Fibroblast of lung (primary cell): ENCODE results near the gene AP5B1. TPM values are rescaled to one million over a fixed set of nuclear protein-coding genes. Genes with fewer than 3 reads are reported as not detected.
A peak's percentile ranks its signal among the peaks of the same experiment; 100 is the strongest.
"Not testable (repeated sequence)": the region's sequence is repeated elsewhere in the genome, so short reads cannot be mapped to it uniquely, and the experiment has no call there.

ENCODE experiments used
- DNase-seq, 2 donors: peaks; one replicate each; pipeline versions ENCODE4 v3.0.0 to v3.0.0-alpha.2; 2010; ENCODE audit warnings: low read depth in 2 of 2
- H2AFZ ChIP-seq: 2 replicates; pipeline ENCODE4 v1.5.1; 2012; ENCODE audit warnings: low read length, control low read depth, inconsistent platforms
- H3K27ac ChIP-seq: 2 replicates; pipeline ENCODE4 v1.5.1; 2011; ENCODE audit warnings: low read length, control low read depth; ENCODE audit not compliant: insufficient read depth
- H3K27me3 ChIP-seq: 2 replicates; pipeline ENCODE4 v1.5.1; 2011; ENCODE audit warnings: mild to moderate bottlenecking, low read length; ENCODE audit not compliant: control insufficient read depth, insufficient read depth
- H3K36me3 ChIP-seq: 2 replicates; pipeline ENCODE4 v1.5.1; 2011; ENCODE audit warnings: low read length; ENCODE audit not compliant: control insufficient read depth, insufficient read depth
- H3K4me1 ChIP-seq: 2 replicates; pipeline ENCODE4 v1.5.1; 2011; ENCODE audit warnings: low read length; ENCODE audit not compliant: control insufficient read depth, insufficient read depth; ENCODE audit errors: extremely low read depth
- H3K4me2 ChIP-seq: 2 replicates; pipeline ENCODE4 v1.5.1; 2011; ENCODE audit warnings: low read length, control low read depth; ENCODE audit not compliant: insufficient read depth; ENCODE audit errors: extremely low read depth
- H3K4me3 ChIP-seq, 4 experiments: fragments of 200-600 bp in 1 of 4; sonication (generic) in 1 of 4; replicated peaks in 1 of 4; 2 replicates each; pipeline ENCODE4 v1.5.1; 2011 to 2016; ENCODE audit warnings: low read length in 4 of 4, low read depth in 3 of 4, mild to moderate bottlenecking in 3 of 4, control low read depth in 2 of 4, inconsistent platforms in 1 of 4, mixed read lengths in 1 of 4; ENCODE audit not compliant: insufficient read depth in 1 of 4; ENCODE audit errors: control extremely low read depth in 1 of 4
- H3K79me2 ChIP-seq: 2 replicates; pipeline ENCODE4 v1.5.1; 2012; ENCODE audit warnings: mild to moderate bottlenecking, low read length, inconsistent platforms; ENCODE audit not compliant: control insufficient read depth, insufficient read depth
- H3K9ac ChIP-seq: 2 replicates; pipeline ENCODE4 v1.5.1; 2011; ENCODE audit warnings: mild to moderate bottlenecking, low read length, control low read depth; ENCODE audit not compliant: insufficient read depth
- H3K9me3 ChIP-seq: 2 replicates; pipeline ENCODE4 v1.5.1; 2012; ENCODE audit warnings: low read depth, low read length; ENCODE audit not compliant: control insufficient read depth, insufficient read depth
- H4K20me1 ChIP-seq: 2 replicates; pipeline ENCODE4 v1.5.1; 2011; ENCODE audit warnings: low read length; ENCODE audit not compliant: control insufficient read depth, insufficient read depth; ENCODE audit errors: extremely low read depth
- EZH2 ChIP-seq: IDR thresholded peaks from 2 replicates; pipeline ENCODE4 v1.5.1; 2012; ENCODE audit warnings: low read length, control low read depth, mild to moderate bottlenecking; ENCODE audit errors: missing control alignments
- polyA plus RNA-seq, 2 donors: library from polyadenylated mRNA; depleted of rRNA in 1 of 2; stranded (reverse) in 1 of 2; unstranded in 1 of 2; fragments of >200 nt; gene quantifications; 2 replicates each; pipeline ENCODE4 v1.2.1, GENCODE V29; 2011 to 2012; ENCODE audit warnings: missing spikeins in 1 of 2
- total RNA-seq: library from RNA; depleted of rRNA; stranded (reverse); fragments of >200 nt; gene quantifications from 2 replicates; pipeline ENCODE4 v1.2.1, GENCODE V29; 2014
- TF ChIP-seq, protein P1 (sequence below), 2 donors: IDR thresholded peaks in 1 of 2; conservative IDR thresholded peaks in 1 of 2; 1 replicate in 1 of 2; 2 replicates in 1 of 2; pipeline ENCODE4 v1.5.1; 2011 to 2012; ENCODE audit warnings: low read length in 2 of 2, control low read depth in 1 of 2, inconsistent platforms in 1 of 2, low read depth in 1 of 2, mild to moderate bottlenecking in 1 of 2

AP5B1 gene
- total and polyA plus RNA-seq, 2 donors (not counting 1 experiment from before 2014, with no cell fraction given): 1.6 to 6.3 TPM

DNA sequence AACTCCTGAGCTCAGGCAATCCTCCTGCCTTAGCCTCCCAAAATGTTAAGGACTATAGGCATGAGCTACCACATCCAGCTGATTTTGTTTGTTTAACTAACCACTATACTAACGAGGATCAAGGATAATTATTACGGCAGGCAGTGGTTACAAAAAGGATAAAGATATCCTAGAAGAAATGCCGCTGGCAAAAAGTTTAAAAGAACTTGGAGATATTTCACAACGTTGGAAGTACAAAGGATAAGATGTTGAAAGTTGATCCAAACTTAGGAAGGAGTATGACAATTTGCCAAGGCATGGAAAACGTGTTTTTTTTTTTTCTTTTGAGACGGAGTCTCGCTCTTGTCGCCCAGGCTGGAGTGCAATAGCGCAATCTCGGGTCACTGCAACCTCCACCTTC lies 13.4 kb downstream of the AP5B1 start:
- Histone ChIP-seq H3K27ac (no peak overlapping the region), H4K20me1 (no peaks in the 10 kb centered on the region), H2AFZ (no peak overlapping the region), H3K4me3 (no peak overlapping the region), H3K9ac (no peak overlapping the region), H3K36me3 (no peaks in the 10 kb centered on the region), H3K27me3 (no peaks in the 10 kb centered on the region), H3K79me2 (no peaks in the 10 kb centered on the region), H3K4me1 (no peaks in the 10 kb centered on the region), H3K9me3 (no peaks in the 10 kb centered on the region), H3K4me2 (no peak overlapping the region)
- peak in 1 of 2 donors; percentile 59 for DNase-seq
- TF ChIP-seq, protein P1, sequence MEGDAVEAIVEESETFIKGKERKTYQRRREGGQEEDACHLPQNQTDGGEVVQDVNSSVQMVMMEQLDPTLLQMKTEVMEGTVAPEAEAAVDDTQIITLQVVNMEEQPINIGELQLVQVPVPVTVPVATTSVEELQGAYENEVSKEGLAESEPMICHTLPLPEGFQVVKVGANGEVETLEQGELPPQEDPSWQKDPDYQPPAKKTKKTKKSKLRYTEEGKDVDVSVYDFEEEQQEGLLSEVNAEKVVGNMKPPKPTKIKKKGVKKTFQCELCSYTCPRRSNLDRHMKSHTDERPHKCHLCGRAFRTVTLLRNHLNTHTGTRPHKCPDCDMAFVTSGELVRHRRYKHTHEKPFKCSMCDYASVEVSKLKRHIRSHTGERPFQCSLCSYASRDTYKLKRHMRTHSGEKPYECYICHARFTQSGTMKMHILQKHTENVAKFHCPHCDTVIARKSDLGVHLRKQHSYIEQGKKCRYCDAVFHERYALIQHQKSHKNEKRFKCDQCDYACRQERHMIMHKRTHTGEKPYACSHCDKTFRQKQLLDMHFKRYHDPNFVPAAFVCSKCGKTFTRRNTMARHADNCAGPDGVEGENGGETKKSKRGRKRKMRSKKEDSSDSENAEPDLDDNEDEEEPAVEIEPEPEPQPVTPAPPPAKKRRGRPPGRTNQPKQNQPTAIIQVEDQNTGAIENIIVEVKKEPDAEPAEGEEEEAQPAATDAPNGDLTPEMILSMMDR (conservative IDR thresholded peaks at IDR 0.05 in 1 of 2, IDR thresholded peaks at IDR 0.05 in 1 of 2; ENCODE audit: low read depth in 1 of 2, low read length in 2 of 2): no peak
- TF ChIP-seq EZH2: no peak

DNA sequence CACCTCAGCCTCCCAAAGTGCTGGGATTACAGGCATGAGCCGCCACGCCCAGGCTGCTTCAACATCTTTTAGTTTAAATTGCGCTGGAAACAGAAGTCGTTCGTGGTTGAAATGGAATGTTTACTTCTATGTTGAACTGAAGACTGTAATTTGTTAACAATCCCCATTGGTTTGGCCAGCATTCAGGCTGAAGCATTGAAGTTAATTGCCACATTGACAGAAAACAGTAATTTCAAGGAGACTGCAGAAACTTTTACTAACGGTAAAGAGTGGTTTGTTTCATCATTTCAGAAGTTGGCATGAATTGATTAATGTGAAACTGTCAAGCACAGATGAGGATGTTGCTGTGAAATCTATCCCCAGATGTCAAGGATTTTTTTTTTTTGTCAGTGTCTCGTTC lies 14.2 kb downstream of the AP5B1 start:
- no peaks in the 10 kb centered on the region for H4K20me1 ChIP-seq
- peak; percentile 39 to 71 for DNase-seq
- TF ChIP-seq, protein P1 (conservative IDR thresholded peaks at IDR 0.05 in 1 of 2, IDR thresholded peaks at IDR 0.05 in 1 of 2; ENCODE audit: low read depth in 1 of 2, low read length in 2 of 2): no peak
- no peak for TF ChIP-seq EZH2
- no peaks in the 10 kb centered on the region for H3K4me1 ChIP-seq
- H3K9ac ChIP-seq: no peak overlapping the region
- H3K4me3 ChIP-seq: no peak overlapping the region
- no peaks in the 10 kb centered on the region for H3K36me3 ChIP-seq
- no peaks in the 10 kb centered on the region for H3K27me3 ChIP-seq
- H3K79me2 ChIP-seq: no peaks in the 10 kb centered on the region
- no peaks in the 10 kb centered on the region for H3K9me3 ChIP-seq
- no peak overlapping the region for H2AFZ ChIP-seq
- H3K4me2 ChIP-seq: no peak overlapping the region
- H3K27ac ChIP-seq: no peak overlapping the region

DNA sequence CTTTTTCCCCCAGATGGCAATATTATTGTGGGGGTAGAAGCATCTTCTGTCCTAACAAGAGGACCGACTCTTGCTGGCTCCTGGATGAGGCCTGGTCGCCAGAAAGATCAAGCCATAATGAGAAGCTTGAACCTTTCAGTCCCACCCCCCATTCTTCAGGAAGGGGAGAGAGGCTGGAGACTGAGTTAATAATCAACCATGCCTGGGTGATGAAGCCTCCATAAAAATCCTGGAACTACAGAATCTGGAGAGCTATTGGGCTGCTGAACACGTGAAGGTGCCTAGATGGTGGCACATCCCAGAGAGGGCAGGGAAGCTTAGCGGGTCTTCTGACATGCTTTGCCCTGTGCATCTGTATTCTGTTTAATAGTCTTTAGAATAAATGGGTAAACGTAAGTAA lies 16.3 kb downstream of the AP5B1 start:
- H3K4me2 ChIP-seq: no peak overlapping the region
- TF ChIP-seq, protein P1 (conservative IDR thresholded peaks at IDR 0.05 in 1 of 2, IDR thresholded peaks at IDR 0.05 in 1 of 2; ENCODE audit: low read depth in 1 of 2, low read length in 2 of 2): no peak
- no peak for TF ChIP-seq EZH2
- DNase-seq: no peak

DNA sequence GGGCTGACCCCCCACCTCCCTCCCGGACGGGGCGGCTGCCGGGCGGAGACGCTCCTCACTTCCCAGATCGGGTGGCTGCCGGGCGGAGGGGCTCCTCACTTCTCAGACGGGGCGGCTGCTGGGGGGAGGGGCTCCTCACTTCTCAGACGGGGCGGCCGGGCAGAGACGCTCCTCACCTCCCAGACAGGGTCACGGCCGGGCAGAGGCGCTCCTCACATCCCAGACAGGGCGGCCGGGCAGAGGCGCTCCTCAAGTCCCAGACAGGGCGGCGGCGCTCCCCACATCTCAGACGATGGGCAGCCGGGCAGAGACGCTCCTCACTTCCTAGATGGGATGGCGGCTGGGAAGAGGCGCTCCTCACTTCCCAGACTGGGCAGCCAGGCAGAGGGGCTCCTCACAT lies 18.0 kb downstream of the AP5B1 start:
- not testable (repeated sequence) for H3K79me2 ChIP-seq, H3K9ac ChIP-seq, H3K4me2 ChIP-seq, H2AFZ ChIP-seq, H3K9me3 ChIP-seq, H3K27me3 ChIP-seq, H3K36me3 ChIP-seq, H4K20me1 ChIP-seq, H3K27ac ChIP-seq, H3K4me3 ChIP-seq, H3K4me1 ChIP-seq, DNase-seq

More for the DNA sequence above, 16.3 kb downstream of the AP5B1 start:
- H3K36me3 ChIP-seq: no peaks in the 10 kb centered on the region
- no peaks in the 10 kb centered on the region for H3K9me3 ChIP-seq
- H3K79me2 ChIP-seq: no peaks in the 10 kb centered on the region
- no peaks in the 10 kb centered on the region for H3K4me1 ChIP-seq
- H3K9ac ChIP-seq: no peak overlapping the region
- no peaks in the 10 kb centered on the region for H3K27me3 ChIP-seq
- no peak overlapping the region for H2AFZ ChIP-seq
- no peaks in the 10 kb centered on the region for H4K20me1 ChIP-seq
- no peak overlapping the region for H3K4me3 ChIP-seq
- no peak overlapping the region for H3K27ac ChIP-seq

DNA sequence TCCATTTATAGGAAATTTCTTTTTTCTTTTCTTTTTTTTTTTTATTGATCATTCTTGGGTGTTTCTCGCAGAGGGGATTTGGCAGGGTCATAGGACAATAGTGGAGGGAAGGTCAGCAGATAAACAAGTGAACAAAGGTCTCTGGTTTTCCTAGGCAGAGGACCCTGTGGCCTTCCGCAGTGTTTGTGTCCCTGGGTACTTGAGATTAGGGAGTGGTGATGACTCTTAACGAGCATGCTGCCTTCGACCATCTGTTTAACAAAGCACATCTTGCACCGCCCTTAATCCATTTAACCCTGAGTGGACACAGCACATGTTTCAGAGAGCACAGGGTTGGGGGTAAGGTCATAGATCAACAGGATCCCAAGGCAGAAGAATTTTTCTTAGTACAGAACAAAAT lies 18.6 kb downstream of the AP5B1 start:
- H3K9ac ChIP-seq, H3K27me3 ChIP-seq, DNase-seq, H3K9me3 ChIP-seq, H3K4me3 ChIP-seq, H3K27ac ChIP-seq, H2AFZ ChIP-seq, H3K36me3 ChIP-seq, H3K79me2 ChIP-seq, H4K20me1 ChIP-seq, H3K4me2 ChIP-seq, H3K4me1 ChIP-seq: not testable (repeated sequence)
